GM12892 (cell line): ENCODE data around the gene DNAJC17.

Experiments
- DNase-seq: peaks from one replicate; pipeline ENCODE4 v3.0.0; 2011; ENCODE audit not compliant: insufficient read length
- FAIRE-seq: peaks from 2 replicates; lab custom pipeline; 2011; peaks lifted over from hg19 to GRCh38; lab: Jason Lieb, UNC
- POLR2A ChIP-seq: IDR thresholded peaks from 2 replicates; pipeline ENCODE4 v1.6.1; 2011; ENCODE audit warnings: low read depth, low read length, control low read depth
- POLR2AphosphoS5 ChIP-seq: IDR thresholded peaks from 2 replicates; pipeline ENCODE4 v1.6.1; 2011; ENCODE audit warnings: low read depth, low read length, control low read depth
- TAF1 ChIP-seq: IDR thresholded peaks from 2 replicates; pipeline ENCODE4 v1.6.1; 2011; ENCODE audit warnings: low read depth, mild to moderate bottlenecking, control low read depth, low read length, borderline replicate concordance

The DNAJC17 gene

GRCh38 chr15:40803688-40804087, 3.6 kb downstream of the DNAJC17 start:
- TF ChIP-seq TAF1 (no peak), POLR2AphosphoS5 (no peak), POLR2A (no peak)
- FAIRE-seq: no peak
- DNase-seq: no peak

GRCh38 chr15:40803076-40803475, 4.2 kb downstream of the DNAJC17 start:
- no peak for DNase-seq

GRCh38 chr15:40799523-40799922, 7.8 kb downstream of the DNAJC17 start:
- FAIRE-seq (no peak), DNase-seq (no peak)
- no peak for TF ChIP-seq POLR2AphosphoS5
- TF ChIP-seq POLR2A: no peak
- no peak for TF ChIP-seq TAF1

More at GRCh38 chr15:40803076-40803475, 4.2 kb downstream of the DNAJC17 start:
- TF ChIP-seq POLR2A (no peak), POLR2AphosphoS5 (no peak), TAF1 (no peak)
- FAIRE-seq: no peak

- no peak for TF ChIP-seq TAF1
- TF ChIP-seq POLR2AphosphoS5: no peak
- TF ChIP-seq POLR2A: no peak
- DNase-seq (no peak), FAIRE-seq (no peak)
Observed at GRCh38 chr15:40796512-40796911, 10.8 kb downstream of the DNAJC17 start.

GRCh38 chr15:40796041-40796440, 11.2 kb downstream of the DNAJC17 start:
- FAIRE-seq: no peak
- TF ChIP-seq POLR2AphosphoS5 (no peak), TAF1 (no peak), POLR2A (no peak)
- DNase-seq: no peak

- DNase-seq (no peak), FAIRE-seq (no peak)
- no peak for TF ChIP-seq POLR2A
- no peak for TF ChIP-seq POLR2AphosphoS5
- TF ChIP-seq TAF1: no peak
Observed at GRCh38 chr15:40793216-40793989, 13.9 kb downstream of the DNAJC17 start.

- TF ChIP-seq POLR2AphosphoS5 (no peak), TAF1 (no peak), POLR2A (no peak)
- no peak for DNase-seq
- FAIRE-seq: no peak
Observed at GRCh38 chr15:40792394-40792793, 14.9 kb downstream of the DNAJC17 start.

- DNase-seq: no peak
- TF ChIP-seq POLR2A (no peak), POLR2AphosphoS5 (no peak), TAF1 (no peak)
- no peak for FAIRE-seq
Observed at GRCh38 chr15:40790718-40791117, 16.6 kb downstream of the DNAJC17 start.

GRCh38 chr15:40789999-40790398, 17.3 kb downstream of the DNAJC17 start:
- TF ChIP-seq POLR2AphosphoS5 (no peak), TAF1 (no peak), POLR2A (no peak)
- DNase-seq (no peak), FAIRE-seq (no peak)

- DNase-seq (no peak), FAIRE-seq (no peak)
- no peak for TF ChIP-seq POLR2AphosphoS5
- no peak for TF ChIP-seq POLR2A
- no peak for TF ChIP-seq TAF1
Observed at GRCh38 chr15:40789119-40789518, 18.2 kb downstream of the DNAJC17 start.

- DNase-seq (no peak), FAIRE-seq (no peak)
- no peak for TF ChIP-seq POLR2AphosphoS5
- TF ChIP-seq TAF1: no peak
- TF ChIP-seq POLR2A: no peak
Observed at GRCh38 chr15:40787991-40788390, 19.3 kb downstream of the DNAJC17 start.

- TF ChIP-seq POLR2A (no peak), TAF1 (no peak), POLR2AphosphoS5 (no peak)
- FAIRE-seq: no peak
- no peak for DNase-seq
Observed at GRCh38 chr15:40787344-40787841, 19.9 kb downstream of the DNAJC17 start.
